ENCODE results near the gene ITGA11.

GRCh38 chr15:68442041-68442440 is 10.1 kb upstream of the ITGA11 start:
- TF ChIP-seq CTCF (IDR thresholded peaks at IDR 0.05) (no peak), SMC3 (IDR thresholded peaks at IDR 0.05; ENCODE audit: low read depth, low read length) (no peak), FOXJ3 (CRISPR knock-in tag; IDR thresholded peaks at IDR 0.05) (no peak), TCF12 (IDR thresholded peaks at IDR 0.05) (no peak), RAD21 (IDR thresholded peaks at IDR 0.05; ENCODE audit: low read length) (no peak), POLR2AphosphoS5 (IDR thresholded peaks at IDR 0.05; ENCODE audit: low read depth, low read length) (no peak), USF1 (IDR thresholded peaks at IDR 0.05; ENCODE audit: borderline replicate concordance, low read depth) (no peak), TEAD4 (IDR thresholded peaks at IDR 0.05; ENCODE audit: borderline replicate concordance, insufficient read depth) (no peak)

All from SK-N-SH (cell line).